Prostate gland (tissue), 2 donors: ENCODE measurements around the gene POLR3GL. TPM values are rescaled to one million over a fixed set of nuclear protein-coding genes. Genes with fewer than 3 reads are reported as not detected.

Experiments
- DNase-seq: peaks from one replicate; pipeline ENCODE4 v3.0.0-alpha.2; 2019; ENCODE audit warnings: low spot score
- H3K27ac ChIP-seq, 2 donors: fragments of 200-600 bp; sonication (generic); 2 replicates each; pipeline ENCODE4 v1.5.1; 2017 to 2019
- H3K27me3 ChIP-seq: fragments of 200-600 bp; sonication (generic); replicated peaks from 2 replicates; pipeline ENCODE4 v1.5.1; 2019; ENCODE audit not compliant: insufficient read depth
- H3K36me3 ChIP-seq, 2 donors: fragments of 200-600 bp; sonication (generic); 1 replicate in 1 of 2; 2 replicates in 1 of 2; pipeline versions ENCODE4 v1.5.1 to v1.8.1; 2017 to 2019
- H3K4me1 ChIP-seq: fragments of 200-600 bp; sonication (generic); replicated peaks from 2 replicates; pipeline ENCODE4 v1.5.1; 2019
- H3K4me3 ChIP-seq, 2 donors: fragments of 200-600 bp; sonication (generic); 2 replicates each; pipeline ENCODE4 v1.5.1; 2017 to 2019
- H3K9me3 ChIP-seq: fragments of 200-600 bp; sonication (generic); 2 replicates; pipeline ENCODE4 v1.5.1; 2017
- POLR2A ChIP-seq: fragments of 450-650 bp; IDR thresholded peaks from one replicate; pipeline ENCODE4 v1.6.1; 2016; ENCODE audit warnings: antibody characterized with exemption, mild to moderate bottlenecking
- POLR2AphosphoS5 ChIP-seq: sonication (generic); formaldehyde crosslinking; IDR thresholded peaks from one replicate; pipeline ENCODE4 v1.6.1; 2017; ENCODE audit warnings: antibody characterized with exemption
- WGBS: methylation state at CpG from one replicate; pipeline ENCODE4 v1.1.5; 2018; 5-methylcytosine and 5-hydroxymethylcytosine counted together
- intact Hi-C: fragments of 100-400 bp; cut with DNase I; formaldehyde crosslinking; loops from one replicate; pipeline ENCODE4 v1.14.2; 2022
- total RNA-seq, 2 donors: library from RNA; depleted of rRNA; stranded (reverse); fragments of >200 nt; gene quantifications; one replicate each; pipeline ENCODE4 v1.1.0, GENCODE V29; 2016
- TF ChIP-seq, protein P1 (sequence below), 4 experiments: fragments of 200-600 bp in 2 of 4; fragments of 450-650 bp in 2 of 4; sonication (generic) in 2 of 4; IDR thresholded peaks; 1 replicate in 3 of 4; 2 replicates in 1 of 4; pipeline ENCODE4 v1.5.1; 2016 to 2019; ENCODE audit warnings: antibody characterized with exemption in 4 of 4, mild to moderate bottlenecking in 2 of 4, moderate library complexity in 2 of 4

Gene POLR3GL
- total RNA-seq, 2 donors from 2014 or later, result 20.3 to 23.2 TPM

DNA sequence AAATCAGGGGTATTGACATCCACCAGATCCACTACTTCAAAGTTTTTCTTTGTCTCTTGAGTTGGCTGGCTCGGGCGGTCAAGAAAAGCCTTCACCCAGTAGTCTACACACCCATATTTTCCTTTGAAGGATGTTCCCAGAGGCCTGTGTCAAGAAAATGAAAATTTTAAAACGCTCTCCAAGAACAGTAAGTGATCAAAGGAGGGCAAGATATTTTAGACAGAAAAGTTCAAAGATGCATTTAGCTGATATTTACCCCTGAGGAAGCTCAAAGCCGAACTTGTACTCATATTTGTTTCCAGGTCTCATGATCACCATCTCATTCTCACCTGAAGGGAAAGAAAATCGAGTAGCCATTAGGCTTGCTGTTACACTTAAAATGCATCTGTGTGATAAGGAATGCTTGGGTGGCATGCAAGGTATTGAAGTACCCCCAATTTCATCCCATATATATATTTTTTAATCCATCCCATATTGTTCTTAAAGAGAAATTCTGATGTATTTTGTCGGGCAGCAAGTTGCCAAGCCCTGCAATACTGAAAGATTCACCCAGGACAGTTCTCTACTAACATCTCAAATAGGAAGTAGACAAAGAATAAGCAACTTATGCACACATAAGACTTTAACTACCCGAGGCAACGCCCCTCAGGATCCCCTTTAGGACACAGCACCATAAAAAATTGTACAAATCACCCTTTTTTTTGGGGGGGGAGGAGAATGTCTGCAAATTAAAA is 30.8 kb downstream of the POLR3GL start:
- H3K36me3 ChIP-seq, result peaks cover 18 to 25% of the 10 kb centered on the region in 2 donors
- TF ChIP-seq POLR2AphosphoS5 (peak; percentile 11), POLR2A (no peak)
- peak overlapping the region; percentile 96 to 97 for H3K27ac ChIP-seq
- DNase-seq, result no peak
- intact Hi-C loops, result no loop called here
- under 1% methylated on average over 8 of the region's 8 CpGs for WGBS
- peak overlapping the region; percentile 48 to 64 for H3K4me3 ChIP-seq
- no peaks in the 10 kb centered on the region for H3K9me3 ChIP-seq
- H3K4me1 ChIP-seq, result peaks cover 10% of the 10 kb centered on the region
- no peaks in the 10 kb centered on the region for H3K27me3 ChIP-seq

DNA sequence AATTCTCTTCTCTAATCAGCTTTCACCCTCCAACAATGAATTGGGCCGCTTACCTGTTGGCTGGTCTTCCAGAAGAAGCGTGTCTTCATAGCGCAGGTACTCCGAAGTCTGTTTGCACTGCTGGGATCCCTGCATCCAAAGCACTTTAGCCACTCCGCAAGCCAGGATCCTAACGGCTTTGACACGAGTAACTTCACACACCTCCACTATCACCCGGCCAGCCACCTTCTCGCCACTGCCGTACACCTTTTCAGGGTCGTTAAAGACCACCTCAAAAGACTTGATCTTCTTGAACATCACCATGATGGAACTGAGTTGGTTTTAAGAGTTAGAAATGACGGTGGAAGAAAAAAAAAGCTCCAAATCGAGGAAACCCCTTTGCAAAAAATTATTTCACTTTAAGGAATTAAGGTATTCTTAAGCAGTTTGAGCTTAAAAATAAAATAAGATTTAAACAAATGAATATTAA is 31.5 kb downstream of the POLR3GL start:
- H3K36me3 ChIP-seq, result peaks cover 18 to 25% of the 10 kb centered on the region in 2 donors
- no peak for DNase-seq
- peaks cover 10% of the 10 kb centered on the region for H3K4me1 ChIP-seq
- H3K27ac ChIP-seq, result peak overlapping the region; percentile 96 to 97
- intact Hi-C loops, result loop anchor here (2.0 kb wide), 1 partner anchor 15 kb away; no protein-coding TSS in a partner anchor
- H3K27me3 ChIP-seq, result no peaks in the 10 kb centered on the region
- TF ChIP-seq POLR2AphosphoS5 (no peak), POLR2A (no peak)
- H3K4me3 ChIP-seq, result peak overlapping the region; percentile 48 to 64
- no peaks in the 10 kb centered on the region for H3K9me3 ChIP-seq
- WGBS, result under 1% methylated on average over 13 of the region's 13 CpGs

DNA sequence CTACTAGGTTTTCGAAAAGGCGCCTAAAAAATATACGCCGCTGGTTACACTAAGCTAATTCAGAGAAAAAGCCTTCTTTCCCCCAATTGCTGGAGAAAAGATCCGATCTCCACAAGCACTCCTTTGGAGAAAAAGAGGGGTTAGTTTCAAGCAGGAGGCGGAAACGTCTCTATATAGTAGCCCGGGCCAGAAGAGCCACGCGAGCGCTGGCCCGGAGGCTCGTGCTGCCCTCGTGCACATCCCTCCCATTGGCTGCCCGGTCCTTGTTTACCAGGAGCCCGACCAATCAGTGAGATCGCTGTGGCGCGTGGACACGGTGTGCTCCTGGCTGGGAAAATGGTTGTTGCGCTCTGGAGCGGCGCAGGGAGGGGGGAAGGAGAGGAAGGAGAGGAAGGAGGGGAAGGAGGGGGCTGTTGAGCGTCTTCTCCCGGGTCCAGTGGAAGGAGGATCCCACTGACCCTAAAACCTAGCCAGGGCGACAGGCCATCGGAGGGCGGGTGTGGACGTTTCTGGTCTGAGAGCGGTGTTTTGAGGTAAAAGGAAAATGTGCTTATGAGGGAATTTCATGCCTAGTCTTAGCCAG is 32.0 kb downstream of the POLR3GL start, which contains the start of gene TXNIP:
TXNIP (minus strand) TSS at position 147 of the 583 bp plus-strand sequence. CDS start 313 bp downstream, outside the sequence.
- 0% methylated on average over 30 of the region's 30 CpGs for WGBS
- Histone ChIP-seq H3K27me3 (no peaks in the 10 kb centered on the region), H3K27ac (peak within 1 kb of the TSS; percentile 96 to 97), H3K4me3 (peak within 1 kb of the TSS; percentile 48 to 64), H3K4me1 (peaks cover 10% of the 10 kb centered on the region), H3K9me3 (no peaks in the 10 kb centered on the region), H3K36me3 (peaks cover 18 to 25% of the 10 kb centered on the region in 2 donors)
- peak; percentile 100 for TF ChIP-seq POLR2AphosphoS5
- TF ChIP-seq POLR2A, result peak; percentile 88
- TF ChIP-seq, protein P1, sequence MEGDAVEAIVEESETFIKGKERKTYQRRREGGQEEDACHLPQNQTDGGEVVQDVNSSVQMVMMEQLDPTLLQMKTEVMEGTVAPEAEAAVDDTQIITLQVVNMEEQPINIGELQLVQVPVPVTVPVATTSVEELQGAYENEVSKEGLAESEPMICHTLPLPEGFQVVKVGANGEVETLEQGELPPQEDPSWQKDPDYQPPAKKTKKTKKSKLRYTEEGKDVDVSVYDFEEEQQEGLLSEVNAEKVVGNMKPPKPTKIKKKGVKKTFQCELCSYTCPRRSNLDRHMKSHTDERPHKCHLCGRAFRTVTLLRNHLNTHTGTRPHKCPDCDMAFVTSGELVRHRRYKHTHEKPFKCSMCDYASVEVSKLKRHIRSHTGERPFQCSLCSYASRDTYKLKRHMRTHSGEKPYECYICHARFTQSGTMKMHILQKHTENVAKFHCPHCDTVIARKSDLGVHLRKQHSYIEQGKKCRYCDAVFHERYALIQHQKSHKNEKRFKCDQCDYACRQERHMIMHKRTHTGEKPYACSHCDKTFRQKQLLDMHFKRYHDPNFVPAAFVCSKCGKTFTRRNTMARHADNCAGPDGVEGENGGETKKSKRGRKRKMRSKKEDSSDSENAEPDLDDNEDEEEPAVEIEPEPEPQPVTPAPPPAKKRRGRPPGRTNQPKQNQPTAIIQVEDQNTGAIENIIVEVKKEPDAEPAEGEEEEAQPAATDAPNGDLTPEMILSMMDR (IDR thresholded peaks at IDR 0.05), result peak in 2 of 4 experiments; percentile 9 to 24
- intact Hi-C loops, result loop anchor here (2.0 kb wide), 1 partner anchor 16 kb away; no protein-coding TSS in a partner anchor
- peak; percentile 100 for DNase-seq

DNA sequence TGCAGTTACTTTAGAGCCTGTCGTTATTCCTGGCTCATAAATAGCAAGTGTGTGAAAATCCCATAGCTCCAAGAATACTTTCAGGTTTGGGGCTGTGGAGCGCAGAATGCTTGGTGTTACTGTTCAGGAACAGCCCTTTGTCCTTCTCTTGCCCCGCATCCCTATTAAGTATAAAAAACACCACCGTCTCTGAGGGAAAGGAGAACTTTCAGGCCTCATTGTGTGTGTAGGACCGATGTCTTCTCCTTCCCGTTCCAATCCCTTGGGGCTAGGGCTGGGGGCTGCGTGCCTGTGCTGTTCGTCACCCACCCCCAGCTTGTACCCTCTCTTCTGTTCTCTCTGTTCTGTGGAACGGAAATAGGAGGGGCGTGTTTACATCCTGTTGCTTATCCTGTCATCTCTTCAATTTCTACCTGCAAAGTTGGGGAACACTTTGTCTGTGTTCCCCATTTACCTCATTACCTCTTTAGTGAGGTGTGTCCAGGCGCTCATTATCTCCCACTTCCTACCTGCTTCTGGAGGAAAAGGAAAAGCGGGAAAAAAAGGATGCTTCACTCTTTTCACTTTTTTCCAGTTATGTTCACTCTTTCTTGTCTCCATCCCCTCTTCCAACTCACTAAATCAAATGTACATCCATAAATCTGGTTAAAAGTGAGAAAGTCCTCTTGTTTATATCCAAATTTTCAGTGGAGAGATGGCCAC is 32.7 kb downstream of the POLR3GL start:
- DNase-seq, result peak; percentile 56
- peak overlapping the region; percentile 48 to 64 for H3K4me3 ChIP-seq
- peak overlapping the region; percentile 96 to 97 for H3K27ac ChIP-seq
- H3K27me3 ChIP-seq, result no peaks in the 10 kb centered on the region
- peaks cover 10% of the 10 kb centered on the region for H3K4me1 ChIP-seq
- no peaks in the 10 kb centered on the region for H3K9me3 ChIP-seq
- peaks cover 18 to 25% of the 10 kb centered on the region in 2 donors for H3K36me3 ChIP-seq
- intact Hi-C loops, result loop anchor here (2.0 kb wide), 1 partner anchor 16 kb away; no protein-coding TSS in a partner anchor
- TF ChIP-seq POLR2AphosphoS5, result peak; percentile 70
- TF ChIP-seq POLR2A, result peak; percentile 15
- TF ChIP-seq, protein P1 (IDR thresholded peaks at IDR 0.05), result no peak
- WGBS, result 11% methylated on average over 12 of the region's 12 CpGs

DNA sequence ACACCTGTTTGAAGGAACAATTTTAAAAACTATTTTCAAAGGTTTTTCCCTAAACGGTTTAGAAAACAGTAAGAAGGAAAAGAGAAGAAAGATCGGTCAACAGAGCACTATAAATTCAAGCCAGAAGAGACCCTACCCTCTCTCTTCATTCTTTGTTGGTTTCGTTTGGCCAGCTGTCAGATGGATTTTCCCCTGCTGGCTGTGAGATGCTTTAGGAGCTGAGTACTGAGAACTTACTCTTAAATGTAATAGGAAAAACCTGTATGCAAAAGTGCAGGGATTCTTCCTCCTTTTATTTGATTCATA is 33.2 kb downstream of the POLR3GL start:
- H3K27me3 ChIP-seq, result no peaks in the 10 kb centered on the region
- 12% methylated on average over 3 of the region's 3 CpGs for WGBS
- no peaks in the 10 kb centered on the region for H3K9me3 ChIP-seq
- peak overlapping the region; percentile 96 to 97 for H3K27ac ChIP-seq
- H3K4me3 ChIP-seq, result peak overlapping the region; percentile 48 to 64
- peaks cover 10% of the 10 kb centered on the region for H3K4me1 ChIP-seq
- peaks cover 18 to 25% of the 10 kb centered on the region in 2 donors for H3K36me3 ChIP-seq
- TF ChIP-seq, protein P1 (IDR thresholded peaks at IDR 0.05), result peak in 1 of 4 experiments; percentile 35
- no peak for TF ChIP-seq POLR2A
- intact Hi-C loops, result loop anchor here (2.0 kb wide), 1 partner anchor 17 kb away; no protein-coding TSS in a partner anchor
- DNase-seq, result no peak
